OCI-LY1 (cell line): ENCODE data around the gene DMBT1.

ENCODE experiments used
- H2AFZ ChIP-seq: fragments of 200-600 bp; sonication (generic), shearing (Covaris generic); 2 replicates; pipeline ENCODE4 v1.6.0; 2014; ENCODE audit warnings: antibody characterized with exemption, mild to moderate bottlenecking, low read length
- H3F3A ChIP-seq: fragments of 200-600 bp; sonication (generic), shearing (Covaris generic); 2 replicates; pipeline ENCODE4 v1.6.0; 2014; ENCODE audit warnings: mild to moderate bottlenecking, antibody characterized with exemption, low read length, moderate library complexity; ENCODE audit not compliant: insufficient read depth
- H3K27ac ChIP-seq: fragments of 200-600 bp; sonication (generic); 2 replicates; pipeline ENCODE4 v1.5.1; 2014; ENCODE audit warnings: low read length, mixed run types, mild to moderate bottlenecking, low read depth; ENCODE audit not compliant: poor library complexity, severe bottlenecking
- H3K27me3 ChIP-seq: fragments of 200-600 bp; sonication (generic); 2 replicates; pipeline ENCODE4 v1.6.0; 2014; ENCODE audit warnings: antibody characterized with exemption, mild to moderate bottlenecking, low read length, moderate library complexity; ENCODE audit not compliant: insufficient read depth
- H3K36me3 ChIP-seq: fragments of 200-600 bp; sonication (generic); 2 replicates; pipeline ENCODE4 v1.6.1; 2014; ENCODE audit warnings: mild to moderate bottlenecking, antibody characterized with exemption, low read length, moderate library complexity, mixed read lengths; ENCODE audit not compliant: insufficient read depth
- H3K4me1 ChIP-seq: fragments of 200-600 bp; sonication (generic); 2 replicates; pipeline ENCODE4 v1.5.1; 2014; ENCODE audit warnings: mild to moderate bottlenecking, low read length, moderate library complexity; ENCODE audit not compliant: insufficient read depth, severe bottlenecking
- H3K4me2 ChIP-seq: fragments of 200-600 bp; sonication (generic), shearing (Covaris generic); 2 replicates; pipeline ENCODE4 v1.6.1; 2014; ENCODE audit warnings: low read length
- H3K4me3 ChIP-seq: fragments of 200-600 bp; sonication (generic); 2 replicates; pipeline ENCODE4 v1.5.1; 2014; ENCODE audit warnings: low read length, low read depth, mild to moderate bottlenecking, mixed read lengths; ENCODE audit not compliant: poor library complexity, severe bottlenecking
- H3K79me2 ChIP-seq: fragments of 200-600 bp; shearing (Covaris generic); 2 replicates; pipeline ENCODE4 v1.6.1; 2016; ENCODE audit warnings: mixed run types, low read length, mixed read lengths; ENCODE audit not compliant: insufficient read depth
- H3K9ac ChIP-seq: fragments of 200-600 bp; sonication (generic), shearing (Covaris generic); 2 replicates; pipeline ENCODE4 v1.6.1; 2014; ENCODE audit warnings: mild to moderate bottlenecking, low read length, mixed read lengths
- H3K9me2 ChIP-seq: fragments of 200-600 bp; sonication (generic), shearing (Covaris generic); 2 replicates; pipeline ENCODE4 v1.6.1; 2014; ENCODE audit warnings: low read depth, mild to moderate bottlenecking, low read length, mixed read lengths
- H3K9me3 ChIP-seq: fragments of 200-600 bp; shearing (Covaris generic); 2 replicates; pipeline ENCODE4 v1.6.1; 2014; ENCODE audit warnings: low read length, mixed read lengths
- H4K20me1 ChIP-seq: fragments of 200-600 bp; sonication (generic), shearing (Covaris generic); 2 replicates; pipeline ENCODE4 v1.6.0; 2016; ENCODE audit warnings: mild to moderate bottlenecking, low read length; ENCODE audit not compliant: insufficient read depth
- CTCF ChIP-seq: fragments of 200-600 bp; sonication (generic), shearing (Covaris generic); IDR thresholded peaks from 2 replicates; pipeline ENCODE4 v1.5.1; 2017; ENCODE audit warnings: mild to moderate bottlenecking, antibody characterized with exemption, low read length, moderate library complexity, mixed read lengths
- EZH2 ChIP-seq: fragments of 200-600 bp; sonication (generic), shearing (Covaris generic); IDR thresholded peaks from 2 replicates; pipeline ENCODE4 v1.8.0; 2017; ENCODE audit warnings: borderline replicate concordance, mixed run types, mild to moderate bottlenecking, antibody characterized with exemption, low read length, moderate library complexity, mixed read lengths

DMBT1 gene

GRCh38 chr10:122638106-122638505 is 77.6 kb downstream of the DMBT1 start:
- Histone ChIP-seq H3K4me3 (no peak overlapping the region), H4K20me1 (no peaks in the 10 kb centered on the region), H3F3A (no peaks in the 10 kb centered on the region), H3K4me1 (no peaks in the 10 kb centered on the region), H3K36me3 (no peaks in the 10 kb centered on the region), H3K27me3 (no peaks in the 10 kb centered on the region; the same call in 1 of the 2 replicates), H3K9me2 (no peaks in the 10 kb centered on the region), H3K9ac (no peak overlapping the region), H3K9me3 (no peaks in the 10 kb centered on the region), H3K79me2 (no peaks in the 10 kb centered on the region), H3K4me2 (no peak overlapping the region), H3K27ac (no peak overlapping the region), H2AFZ (no peak overlapping the region)
- TF ChIP-seq CTCF (no peak), EZH2 (no peak)

GRCh38 chr10:122639801-122640200 is 79.2 kb downstream of the DMBT1 start:
- H3K79me2 ChIP-seq = no peaks in the 10 kb centered on the region
- no peak overlapping the region for H3K27ac ChIP-seq
- no peak overlapping the region for H3K4me3 ChIP-seq
- H3K9me2 ChIP-seq = no peaks in the 10 kb centered on the region
- H3F3A ChIP-seq = no peaks in the 10 kb centered on the region
- no peaks in the 10 kb centered on the region for H4K20me1 ChIP-seq
- no peak overlapping the region for H3K9ac ChIP-seq
- TF ChIP-seq EZH2 (no peak), CTCF (no peak)
- no peak overlapping the region for H3K4me2 ChIP-seq
- H3K36me3 ChIP-seq = no peaks in the 10 kb centered on the region
- no peak overlapping the region for H2AFZ ChIP-seq
- H3K27me3 ChIP-seq = no peaks in the 10 kb centered on the region; the same call in 1 of the 2 replicates
- no peaks in the 10 kb centered on the region for H3K9me3 ChIP-seq
- no peaks in the 10 kb centered on the region for H3K4me1 ChIP-seq

- no peaks in the 10 kb centered on the region for H3K79me2 ChIP-seq
- no peaks in the 10 kb centered on the region for H3K4me1 ChIP-seq
- no peaks in the 10 kb centered on the region for H3K9me2 ChIP-seq
- H3K4me2 ChIP-seq = no peak overlapping the region
- H3K9ac ChIP-seq = no peak overlapping the region
- no peak overlapping the region for H3K4me3 ChIP-seq
- no peaks in the 10 kb centered on the region; the same call in 1 of the 2 replicates for H3K27me3 ChIP-seq
- H2AFZ ChIP-seq = no peak overlapping the region
- TF ChIP-seq CTCF = no peak
- TF ChIP-seq EZH2 = no peak
- no peaks in the 10 kb centered on the region for H3K9me3 ChIP-seq
- H3K27ac ChIP-seq = no peak overlapping the region
- H3F3A ChIP-seq = no peaks in the 10 kb centered on the region
- no peaks in the 10 kb centered on the region for H3K36me3 ChIP-seq
- H4K20me1 ChIP-seq = no peaks in the 10 kb centered on the region
Measured at GRCh38 chr10:122640921-122641320, 80.4 kb downstream of the DMBT1 start.
